HCT116 (cell line): Measurements from ENCODE around the gene COL16A1. TPM values are rescaled to one million over a fixed set of nuclear protein-coding genes. Genes with fewer than 3 reads are reported as not detected.

ENCODE experiments used
- ATAC-seq: fragments of 200-7000 bp; cut with Tn5 transposase; 2 replicates; pipeline ENCODE4 v1.9.1; 2020; ENCODE audit warnings: mild to moderate bottlenecking, moderate library complexity
- BruUV-seq: library from RNA; stranded (reverse); fragments of 400-500 nt; replicated peaks from 2 replicates; lab custom pipeline; 2021; lab: Mats Ljungman, UMichigan
- CTCF ChIA-PET: fragments of 300-600 bp; sonication (Branson Sonifier 250); formaldehyde crosslinking; loops from one replicate; lab custom pipeline; 2021; ENCODE audit warnings: antibody characterized with exemption; lab: Charles Lee
- POLR2A ChIA-PET: fragments of 300-600, 350-600 bp; sonication (Branson Sonifier 250); formaldehyde crosslinking; loops from one replicate; lab custom pipeline; 2021; ENCODE audit warnings: antibody characterized with exemption; lab: Charles Lee
- RAD21 ChIA-PET, 2 experiments: fragments of 300-600 bp; sonication (Branson Sonifier 250); formaldehyde crosslinking; loops; one replicate each; lab custom pipeline; 2023; ENCODE audit warnings: low total read pairs in 2 of 2; ENCODE audit not compliant: uncharacterized antibody in 2 of 2, unreplicated experiment in 2 of 2, low non-redundant PET in 1 of 2; lab: Charles Lee
- DNase-seq: peaks from one replicate; pipeline ENCODE4 v3.0.0-alpha.2; 2010; ENCODE audit warnings: low read depth, low spot score
- H2AFZ ChIP-seq: fragments of 200-600 bp; shearing (Covaris generic), sonication (generic); 2 replicates; pipeline ENCODE4 v1.6.1; 2017; ENCODE audit warnings: low read depth, mixed run types, mixed read lengths, antibody characterized with exemption, low read length; ENCODE audit not compliant: poor library complexity, severe bottlenecking
- H3K27ac ChIP-seq: 2 replicates; pipeline ENCODE4 v1.5.1; 2012; ENCODE audit warnings: low read depth, low read length
- H3K27me3 ChIP-seq: fragments of 200-600 bp; sonication (generic); 2 replicates; pipeline ENCODE4 v1.6.1; 2016; ENCODE audit warnings: mixed run types, low read length, mixed read lengths; ENCODE audit not compliant: insufficient read depth
- H3K36me3 ChIP-seq, 2 experiments: fragments of 200-500 bp in 1 of 2; fragments of 200-600 bp in 1 of 2; sonication (Bioruptor generic) in 1 of 2; sonication (generic) in 1 of 2; 2 replicates each; pipeline versions ENCODE4 v1.5.1 to v1.6.1; 2014 to 2016; ENCODE audit warnings: low read length in 2 of 2, inconsistent platforms in 1 of 2, mixed read lengths in 1 of 2, mixed run types in 1 of 2; ENCODE audit not compliant: insufficient read depth in 2 of 2, control insufficient read depth in 1 of 2
- H3K4me1 ChIP-seq, 2 experiments: fragments of 200-600 bp in 1 of 2; sonication (generic) in 1 of 2; 2 replicates each; pipeline versions ENCODE4 v1.5.1 to v1.6.1; 2012 to 2017; ENCODE audit warnings: low read length in 2 of 2, inconsistent platforms in 1 of 2, mild to moderate bottlenecking in 1 of 2, mixed read lengths in 1 of 2, mixed run types in 1 of 2, moderate library complexity in 1 of 2; ENCODE audit not compliant: insufficient read depth in 2 of 2, control insufficient read depth in 1 of 2
- H3K4me2 ChIP-seq: fragments of 200-600 bp; sonication (generic); 2 replicates; pipeline ENCODE4 v1.6.1; 2017; ENCODE audit warnings: mixed run types, low read length, mixed read lengths
- H3K4me3 ChIP-seq, 2 experiments: fragments of 200-600 bp in 1 of 2; sonication (generic) in 1 of 2; replicated peaks in 1 of 2; 2 replicates each; pipeline ENCODE4 v1.5.1; 2011 to 2016; ENCODE audit warnings: low read length in 2 of 2, control low read depth in 1 of 2, low read depth in 1 of 2, mild to moderate bottlenecking in 1 of 2, mixed read lengths in 1 of 2, mixed run types in 1 of 2
- H3K79me2 ChIP-seq: fragments of 200-600 bp; sonication (generic); 2 replicates; pipeline ENCODE4 v1.6.1; 2017; ENCODE audit warnings: mild to moderate bottlenecking, mixed run types, low read length, moderate library complexity, mixed read lengths; ENCODE audit not compliant: insufficient read depth
- H3K9ac ChIP-seq: fragments of 200-600 bp; sonication (generic); 2 replicates; pipeline ENCODE4 v1.6.1; 2016; ENCODE audit warnings: low read length, mixed read lengths
- H3K9me2 ChIP-seq: fragments of 200-600 bp; sonication (generic), shearing (Covaris generic); 2 replicates; pipeline ENCODE4 v1.6.1; 2017; ENCODE audit warnings: mixed run types, mild to moderate bottlenecking, moderate library complexity; ENCODE audit not compliant: insufficient read depth
- H3K9me3 ChIP-seq, 2 experiments: fragments of 200-500 bp in 1 of 2; fragments of 200-600 bp in 1 of 2; sonication (Bioruptor generic) in 1 of 2; sonication (generic) in 1 of 2; 2 replicates each; pipeline ENCODE4 v1.6.1; 2014 to 2017; ENCODE audit warnings: low read length in 2 of 2, mixed read lengths in 2 of 2, inconsistent platforms in 1 of 2, low read depth in 1 of 2, mild to moderate bottlenecking in 1 of 2, mixed run types in 1 of 2, moderate library complexity in 1 of 2; ENCODE audit not compliant: control insufficient read depth in 1 of 2, insufficient read depth in 1 of 2
- H4K20me1 ChIP-seq: fragments of 200-600 bp; sonication (generic), shearing (Covaris generic); 2 replicates; pipeline ENCODE4 v1.6.1; 2017; ENCODE audit warnings: mixed run types, mild to moderate bottlenecking, moderate library complexity; ENCODE audit not compliant: insufficient read depth
- ATF3 ChIP-seq: IDR thresholded peaks from 2 replicates; pipeline ENCODE4 v1.6.1; 2012
- ELF1 ChIP-seq: IDR thresholded peaks from 2 replicates; pipeline ENCODE4 v1.6.1; 2012; ENCODE audit warnings: low read depth, borderline replicate concordance
- EZH2phosphoT487 ChIP-seq: fragments of 200-600 bp; IDR thresholded peaks from 2 replicates; pipeline ENCODE4 v1.6.1; 2018; ENCODE audit warnings: antibody characterized with exemption, borderline replicate concordance
- FOSL1 ChIP-seq: IDR thresholded peaks from 2 replicates; pipeline ENCODE4 v1.6.1; 2012; ENCODE audit warnings: low read depth
- MAX ChIP-seq: IDR thresholded peaks from 2 replicates; pipeline ENCODE4 v1.6.1; 2012
- POLR2A ChIP-seq: IDR thresholded peaks from 2 replicates; pipeline ENCODE4 v1.7.0; 2011; ENCODE audit warnings: borderline replicate concordance; ENCODE audit not compliant: insufficient read depth, insufficient read length; ENCODE audit errors: extremely low read depth
- POLR2AphosphoS5 ChIP-seq: IDR thresholded peaks from 2 replicates; pipeline ENCODE4 v1.6.1; 2011; ENCODE audit warnings: mild to moderate bottlenecking, low read depth, low read length, moderate library complexity
- REST ChIP-seq: IDR thresholded peaks from 2 replicates; pipeline ENCODE4 v1.6.1; 2012; ENCODE audit warnings: low read depth
- SIN3A ChIP-seq: IDR thresholded peaks from 2 replicates; pipeline ENCODE4 v1.6.1; 2012; ENCODE audit warnings: low read depth
- SP1 ChIP-seq: IDR thresholded peaks from 2 replicates; pipeline ENCODE4 v1.6.1; 2012; ENCODE audit warnings: low read depth
- TCF7L2 ChIP-seq: IDR thresholded peaks from 2 replicates; pipeline ENCODE4 v1.7.0; 2011; ENCODE audit warnings: borderline replicate concordance, inconsistent platforms; ENCODE audit not compliant: insufficient read depth, insufficient read length; ENCODE audit errors: extremely low read depth
- ZFX ChIP-seq: fragments of 450-650 bp; IDR thresholded peaks from 2 replicates; pipeline ENCODE4 v1.6.1; 2017
- ZNF274 ChIP-seq: fragments of 200-500 bp; sonication (Bioruptor generic); IDR thresholded peaks from 2 replicates; pipeline ENCODE4 v1.6.1; 2014; ENCODE audit warnings: mild to moderate bottlenecking, low read depth, low read length, inconsistent platforms
- intact Hi-C: fragments of 100-400 bp; cut with micrococcal nuclease; formaldehyde crosslinking; loops from 2 replicates; pipeline ENCODE4 v1.10.0; 2022
- total RNA-seq: library from RNA; stranded (reverse); gene quantifications from one replicate; pipeline ENCODE4 v1.2.1, GENCODE V29; 2021; ENCODE audit not compliant: unreplicated experiment
- TF ChIP-seq, protein P1 (sequence below): IDR thresholded peaks from 2 replicates; pipeline ENCODE4 v1.6.1; 2011; ENCODE audit warnings: mild to moderate bottlenecking, low read length, moderate library complexity; ENCODE audit not compliant: insufficient replicate concordance; ENCODE audit errors: extremely low read depth
- TF ChIP-seq, protein P2 (sequence below), 3 experiments: fragments of 200-600 bp in 1 of 3; sonication (generic) in 1 of 3; IDR thresholded peaks in 2 of 3; conservative IDR thresholded peaks in 1 of 3; 2 replicates each; pipeline ENCODE4 v1.5.1; 2012 to 2017; ENCODE audit warnings: low read depth in 2 of 3, low read length in 2 of 3, antibody characterized with exemption in 1 of 3, borderline replicate concordance in 1 of 3, control low read depth in 1 of 3, mild to moderate bottlenecking in 1 of 3, mixed read lengths in 1 of 3, mixed run types in 1 of 3, moderate library complexity in 1 of 3; ENCODE audit not compliant: insufficient read depth in 1 of 3

The COL16A1 gene
- total RNA-seq, 1 experiment from 2014 or later: 2.2 TPM

GRCh38 chr1:31655104-31655503, 48.7 kb downstream of the COL16A1 start:
- CTCF ChIA-PET: no interaction called here

DNA sequence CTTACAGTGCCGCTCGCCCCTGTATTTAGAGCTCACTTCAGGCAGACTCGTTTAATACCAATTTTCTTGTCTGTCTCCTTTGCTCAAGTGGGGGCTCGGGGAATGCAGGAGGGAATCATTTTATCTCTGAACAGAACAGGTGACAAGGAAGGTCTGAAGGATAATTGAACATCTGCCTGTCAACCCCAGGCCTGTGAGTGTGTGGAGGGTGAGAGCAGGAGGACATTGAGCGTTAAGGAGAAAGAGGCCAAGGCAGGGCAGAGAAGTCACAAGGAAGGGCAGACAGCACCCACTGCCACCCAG, 49.4 kb downstream of the COL16A1 start:
- no TSS peak for BruUV-seq
- Histone ChIP-seq H3K36me3 (no peaks in the 10 kb centered on the region), H3K4me2 (no peak overlapping the region), H2AFZ (no peak overlapping the region), H3K9me3 (no peaks in the 10 kb centered on the region), H3K27me3 (no peaks in the 10 kb centered on the region), H3K4me3 (no peak overlapping the region), H3K27ac (no peak overlapping the region), H3K9ac (no peak overlapping the region), H3K4me1 (no peaks in the 10 kb centered on the region), H3K9me2 (no peaks in the 10 kb centered on the region), H3K79me2 (no peaks in the 10 kb centered on the region), H4K20me1 (no peaks in the 10 kb centered on the region)
- DNase-seq: no peak
- ChIA-PET POLR2A (no interaction called here), CTCF (no interaction called here), RAD21 (no interaction called here)
- intact Hi-C loops: no loop called here
- no peak for ATAC-seq
- TF ChIP-seq ATF3 (no peak), SIN3A (no peak), REST (no peak), SP1 (no peak)
- TF ChIP-seq, protein P1, sequence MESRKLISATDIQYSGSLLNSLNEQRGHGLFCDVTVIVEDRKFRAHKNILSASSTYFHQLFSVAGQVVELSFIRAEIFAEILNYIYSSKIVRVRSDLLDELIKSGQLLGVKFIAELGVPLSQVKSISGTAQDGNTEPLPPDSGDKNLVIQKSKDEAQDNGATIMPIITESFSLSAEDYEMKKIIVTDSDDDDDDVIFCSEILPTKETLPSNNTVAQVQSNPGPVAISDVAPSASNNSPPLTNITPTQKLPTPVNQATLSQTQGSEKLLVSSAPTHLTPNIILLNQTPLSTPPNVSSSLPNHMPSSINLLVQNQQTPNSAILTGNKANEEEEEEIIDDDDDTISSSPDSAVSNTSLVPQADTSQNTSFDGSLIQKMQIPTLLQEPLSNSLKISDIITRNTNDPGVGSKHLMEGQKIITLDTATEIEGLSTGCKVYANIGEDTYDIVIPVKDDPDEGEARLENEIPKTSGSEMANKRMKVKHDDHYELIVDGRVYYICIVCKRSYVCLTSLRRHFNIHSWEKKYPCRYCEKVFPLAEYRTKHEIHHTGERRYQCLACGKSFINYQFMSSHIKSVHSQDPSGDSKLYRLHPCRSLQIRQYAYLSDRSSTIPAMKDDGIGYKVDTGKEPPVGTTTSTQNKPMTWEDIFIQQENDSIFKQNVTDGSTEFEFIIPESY: no peak

More at GRCh38 chr1:31655104-31655503, 48.7 kb downstream of the COL16A1 start:
- H3K27me3 ChIP-seq: no peaks in the 10 kb centered on the region
- ATAC-seq: no peak
- TF ChIP-seq POLR2AphosphoS5: no peak
- TF ChIP-seq ZFX: no peak
- no peak for TF ChIP-seq ZNF274
- no peak for TF ChIP-seq TCF7L2
- TF ChIP-seq, protein P2, sequence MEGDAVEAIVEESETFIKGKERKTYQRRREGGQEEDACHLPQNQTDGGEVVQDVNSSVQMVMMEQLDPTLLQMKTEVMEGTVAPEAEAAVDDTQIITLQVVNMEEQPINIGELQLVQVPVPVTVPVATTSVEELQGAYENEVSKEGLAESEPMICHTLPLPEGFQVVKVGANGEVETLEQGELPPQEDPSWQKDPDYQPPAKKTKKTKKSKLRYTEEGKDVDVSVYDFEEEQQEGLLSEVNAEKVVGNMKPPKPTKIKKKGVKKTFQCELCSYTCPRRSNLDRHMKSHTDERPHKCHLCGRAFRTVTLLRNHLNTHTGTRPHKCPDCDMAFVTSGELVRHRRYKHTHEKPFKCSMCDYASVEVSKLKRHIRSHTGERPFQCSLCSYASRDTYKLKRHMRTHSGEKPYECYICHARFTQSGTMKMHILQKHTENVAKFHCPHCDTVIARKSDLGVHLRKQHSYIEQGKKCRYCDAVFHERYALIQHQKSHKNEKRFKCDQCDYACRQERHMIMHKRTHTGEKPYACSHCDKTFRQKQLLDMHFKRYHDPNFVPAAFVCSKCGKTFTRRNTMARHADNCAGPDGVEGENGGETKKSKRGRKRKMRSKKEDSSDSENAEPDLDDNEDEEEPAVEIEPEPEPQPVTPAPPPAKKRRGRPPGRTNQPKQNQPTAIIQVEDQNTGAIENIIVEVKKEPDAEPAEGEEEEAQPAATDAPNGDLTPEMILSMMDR (IDR thresholded peaks at IDR 0.05 in 2 of 3, conservative IDR thresholded peaks at IDR 0.05 in 1 of 3; ENCODE audit: borderline replicate concordance in 1 of 3, insufficient read depth in 1 of 3, low read depth in 2 of 3, low read length in 2 of 3): no peak
- TF ChIP-seq MAX: no peak
- TF ChIP-seq FOSL1: no peak
- TF ChIP-seq EZH2phosphoT487: no peak
- TF ChIP-seq POLR2A: no peak
- TF ChIP-seq ELF1: no peak
- TF ChIP-seq, all 23 proteins: peak for 0
- Histone ChIP-seq H3K4me1 (no peaks in the 10 kb centered on the region), H2AFZ (no peak overlapping the region), H3K27ac (no peak overlapping the region), H3K9ac (no peak overlapping the region), H3K79me2 (no peaks in the 10 kb centered on the region), H3K9me2 (no peaks in the 10 kb centered on the region), H3K4me3 (no peak overlapping the region), H4K20me1 (no peaks in the 10 kb centered on the region), H3K4me2 (no peak overlapping the region), H3K9me3 (no peaks in the 10 kb centered on the region), H3K36me3 (no peaks in the 10 kb centered on the region)
- ChIA-PET RAD21 (no interaction called here), POLR2A (no interaction called here)
- intact Hi-C loops: no loop called here
- DNase-seq: no peak
- BruUV-seq: no TSS peak
